Natural killer cell (primary cell): ENCODE data around the gene HOXA5. TPM values are rescaled to one million over a fixed set of nuclear protein-coding genes. Genes with fewer than 3 reads are reported as not detected.
A peak's percentile ranks its signal among the peaks of the same experiment; 100 is the strongest.

Experiments
- ATAC-seq, 3 donors: fragments of 150-1000 bp in 2 of 3; fragments of 200-7000 bp in 1 of 3; cut with Tn5 transposase; 1 replicate in 1 of 3; 2 replicates in 2 of 3; pipeline ENCODE4 v1.10.0; 2021; ENCODE audit warnings: mild to moderate bottlenecking in 2 of 3, moderate library complexity in 2 of 3
- DNase-seq, 2 donors: peaks; one replicate each; pipeline versions ENCODE4 v3.0.0 to v3.0.0-alpha.2; 2013 to 2021; ENCODE audit warnings: mixed read lengths in 1 of 2
- H3K27ac ChIP-seq: one replicate; pipeline ENCODE4 v1.5.1; 2013; ENCODE audit warnings: mild to moderate bottlenecking, low read length
- H3K27me3 ChIP-seq: one replicate; pipeline ENCODE4 v1.6.1; 2013; ENCODE audit warnings: low read length; ENCODE audit not compliant: control insufficient read depth, insufficient read depth
- H3K36me3 ChIP-seq: one replicate; pipeline ENCODE4 v1.6.1; 2013; ENCODE audit warnings: low read length; ENCODE audit not compliant: control insufficient read depth, insufficient read depth
- H3K4me1 ChIP-seq: one replicate; pipeline ENCODE4 v1.6.1; 2013; ENCODE audit warnings: low read length; ENCODE audit not compliant: control insufficient read depth, insufficient read depth
- H3K4me3 ChIP-seq: one replicate; pipeline ENCODE4 v1.5.1; 2013; ENCODE audit warnings: low read length
- H3K9me3 ChIP-seq: one replicate; pipeline ENCODE4 v1.6.1; 2013; ENCODE audit warnings: low read length; ENCODE audit not compliant: control insufficient read depth, insufficient read depth
- H3K27ac Mint-ChIP-seq, 2 donors: one replicate each; pipeline ENCODE4 v1.8.0; 2022; ENCODE audit warnings: mild to moderate bottlenecking in 2 of 2, mixed read lengths in 2 of 2, moderate library complexity in 1 of 2
- H3K27me3 Mint-ChIP-seq, 2 donors: one replicate each; pipeline ENCODE4 v1.8.0; 2022; ENCODE audit warnings: low read depth in 2 of 2, mixed read lengths in 2 of 2
- H3K36me3 Mint-ChIP-seq: one replicate; pipeline ENCODE4 v1.8.0; 2022; ENCODE audit warnings: mixed read lengths
- H3K4me1 Mint-ChIP-seq, 2 donors: one replicate each; pipeline ENCODE4 v1.8.0; 2022; ENCODE audit warnings: mixed read lengths in 2 of 2
- H3K4me3 Mint-ChIP-seq: one replicate; pipeline ENCODE4 v1.8.0; 2022; ENCODE audit warnings: mild to moderate bottlenecking, moderate library complexity, mixed read lengths
- H3K9me3 Mint-ChIP-seq, 2 donors: one replicate each; pipeline ENCODE4 v1.8.0; 2022; ENCODE audit warnings: mixed read lengths in 2 of 2
- WGBS: methylation state at CpG from one replicate; pipeline ENCODE4 v1.1.7; 2013; ENCODE audit warnings: missing lambda C conversion rate; ENCODE audit not compliant: insufficient coverage; 5-methylcytosine and 5-hydroxymethylcytosine counted together
- intact Hi-C: fragments of 100-400 bp; cut with micrococcal nuclease; formaldehyde crosslinking; loops from one replicate; pipeline ENCODE4 v1.14.2; 2022
- total RNA-seq, 4 donors: library from RNA; stranded (reverse); fragments of 120-200 nt in 1 of 4; gene quantifications; one replicate each; pipeline versions ENCODE4 v1.2.3 to v1.2.4, GENCODE V29; 2013 to 2022
- TF ChIP-seq, protein P1 (sequence below): fragments of 200-600 bp; IDR thresholded peaks from one replicate; pipeline ENCODE4 v1.8.0; 2022; ENCODE audit warnings: antibody characterized with exemption

The HOXA5 gene
- total RNA-seq, 3 donors from 2014 or later (not counting 1 experiment from before 2014, with no cell fraction given) = 0.29 to 13.0 (median 0.52) TPM

DNA sequence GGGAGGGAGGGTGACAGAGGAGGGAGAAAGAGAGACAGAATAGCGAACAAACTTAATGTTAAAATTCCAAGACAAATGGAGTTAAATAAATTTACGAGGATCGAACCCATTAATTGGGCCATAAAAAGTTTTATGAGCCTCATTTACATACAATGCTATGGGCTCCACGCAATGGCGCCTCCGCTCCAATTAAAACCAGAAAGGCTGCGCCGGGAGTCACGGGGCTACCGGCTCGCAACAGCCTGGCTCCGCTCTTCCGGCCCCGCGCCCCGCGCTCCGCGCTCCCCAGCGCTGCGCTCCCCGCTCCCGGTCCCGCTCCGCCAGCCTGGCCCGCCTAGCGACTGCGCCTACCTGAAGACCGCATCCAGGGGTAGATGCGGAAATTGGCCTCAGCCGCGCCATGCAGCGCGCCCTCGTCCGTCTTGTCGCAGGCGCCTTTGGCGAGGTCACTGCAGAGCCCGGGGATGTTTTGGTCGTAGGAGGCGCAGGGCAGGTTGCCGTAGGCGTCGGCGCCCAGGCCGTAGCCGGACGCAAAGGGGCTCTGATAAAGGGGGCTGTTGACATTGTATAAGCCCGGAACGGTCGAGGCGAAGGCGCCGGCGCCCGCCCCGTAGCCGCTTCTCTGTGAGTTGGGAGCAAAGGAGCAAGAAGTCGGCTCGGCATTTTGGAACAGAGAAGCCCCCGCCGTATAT is 12.5 kb upstream of the HOXA5 start:
- peaks cover 70% of the 10 kb centered on the region for H3K4me1 ChIP-seq
- peaks cover 43 to 65% of the 10 kb centered on the region in 2 donors for H3K4me1 Mint-ChIP-seq
- H3K36me3 ChIP-seq = no peaks in the 10 kb centered on the region
- WGBS = 1% methylated on average over 63 of the region's 63 CpGs
- peak overlapping the region; percentile 6 for H3K27ac ChIP-seq
- no peaks in the 10 kb centered on the region for H3K9me3 Mint-ChIP-seq
- TF ChIP-seq, protein P1, sequence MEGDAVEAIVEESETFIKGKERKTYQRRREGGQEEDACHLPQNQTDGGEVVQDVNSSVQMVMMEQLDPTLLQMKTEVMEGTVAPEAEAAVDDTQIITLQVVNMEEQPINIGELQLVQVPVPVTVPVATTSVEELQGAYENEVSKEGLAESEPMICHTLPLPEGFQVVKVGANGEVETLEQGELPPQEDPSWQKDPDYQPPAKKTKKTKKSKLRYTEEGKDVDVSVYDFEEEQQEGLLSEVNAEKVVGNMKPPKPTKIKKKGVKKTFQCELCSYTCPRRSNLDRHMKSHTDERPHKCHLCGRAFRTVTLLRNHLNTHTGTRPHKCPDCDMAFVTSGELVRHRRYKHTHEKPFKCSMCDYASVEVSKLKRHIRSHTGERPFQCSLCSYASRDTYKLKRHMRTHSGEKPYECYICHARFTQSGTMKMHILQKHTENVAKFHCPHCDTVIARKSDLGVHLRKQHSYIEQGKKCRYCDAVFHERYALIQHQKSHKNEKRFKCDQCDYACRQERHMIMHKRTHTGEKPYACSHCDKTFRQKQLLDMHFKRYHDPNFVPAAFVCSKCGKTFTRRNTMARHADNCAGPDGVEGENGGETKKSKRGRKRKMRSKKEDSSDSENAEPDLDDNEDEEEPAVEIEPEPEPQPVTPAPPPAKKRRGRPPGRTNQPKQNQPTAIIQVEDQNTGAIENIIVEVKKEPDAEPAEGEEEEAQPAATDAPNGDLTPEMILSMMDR = no peak
- no peaks in the 10 kb centered on the region for H3K9me3 ChIP-seq
- peak overlapping the region in 1 of 2 donors; percentile 64 for H3K27ac Mint-ChIP-seq
- peak in 1 of 2 donors; percentile 58 for DNase-seq
- H3K27me3 ChIP-seq = peaks cover 85% of the 10 kb centered on the region
- no peaks in the 10 kb centered on the region for H3K36me3 Mint-ChIP-seq
- peaks cover 72 to 83% of the 10 kb centered on the region in 2 donors for H3K27me3 Mint-ChIP-seq
- ATAC-seq = peak in 2 of 3 donors; percentile 3 to 10
- peak overlapping the region; percentile 82 for H3K4me3 Mint-ChIP-seq
- intact Hi-C loops = loop anchor here (2.0 kb wide), 1 partner anchor 17 kb away; no protein-coding TSS in a partner anchor
- peak overlapping the region; percentile 32 for H3K4me3 ChIP-seq

DNA sequence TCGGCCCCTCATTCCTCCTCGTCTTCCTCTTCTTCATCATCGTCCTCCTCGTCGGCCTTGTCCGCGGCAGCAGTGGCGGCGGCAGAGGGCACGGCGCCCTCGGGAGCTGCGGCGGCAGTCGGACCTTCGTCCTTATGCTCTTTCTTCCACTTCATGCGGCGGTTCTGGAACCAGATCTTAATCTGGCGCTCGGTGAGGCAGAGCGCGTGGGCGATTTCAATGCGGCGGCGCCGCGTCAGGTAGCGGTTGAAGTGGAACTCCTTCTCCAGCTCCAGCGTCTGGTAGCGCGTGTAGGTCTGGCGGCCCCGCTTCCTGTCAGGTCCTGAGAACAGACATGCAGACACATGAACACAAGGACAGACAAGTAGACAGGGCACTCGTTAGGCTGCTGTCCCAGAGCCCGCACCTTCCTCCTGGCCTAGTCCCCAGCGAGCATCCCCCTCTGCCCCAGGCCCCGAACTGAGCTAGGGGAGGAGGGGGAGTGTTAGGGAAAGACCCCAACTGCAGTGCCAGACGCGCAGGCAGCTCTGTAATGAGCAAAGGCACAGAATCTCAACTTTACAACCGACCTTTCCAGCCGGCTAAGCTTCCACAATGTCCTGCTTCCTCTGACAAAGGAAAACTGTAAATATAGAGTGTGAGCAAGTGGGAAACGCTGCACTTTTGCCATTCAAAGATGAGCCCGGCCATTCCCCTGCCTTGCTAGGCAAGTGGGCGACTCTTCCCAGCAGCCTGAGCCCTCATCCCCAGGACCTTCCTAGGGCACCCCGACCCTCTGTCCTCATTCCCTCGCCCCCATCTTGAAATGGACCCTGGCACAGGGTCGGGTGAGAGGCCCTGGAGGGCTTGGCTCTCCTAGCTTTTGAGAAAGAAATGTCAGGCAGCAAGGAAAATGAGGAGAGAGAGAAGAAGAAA is 11.7 kb upstream of the HOXA5 start:
- ATAC-seq (no peak), DNase-seq (peak in 1 of 2 donors; percentile 56)
- peak overlapping the region in 1 of 2 donors; percentile 64 for H3K27ac Mint-ChIP-seq
- H3K9me3 Mint-ChIP-seq = no peaks in the 10 kb centered on the region
- 8% methylated on average over 47 of the region's 48 CpGs for WGBS
- peaks cover 70% of the 10 kb centered on the region for H3K4me1 ChIP-seq
- H3K4me3 ChIP-seq = no peak overlapping the region
- H3K4me1 Mint-ChIP-seq = peaks cover 47 to 66% of the 10 kb centered on the region in 2 donors
- H3K9me3 ChIP-seq = no peaks in the 10 kb centered on the region
- peak overlapping the region; percentile 83 for H3K4me3 Mint-ChIP-seq
- intact Hi-C loops = loop anchor here (5.0 kb wide), 2 partner anchors 32 to 58 kb away; partner anchors contain the start of genes HOXA1 and HOXA11
- peaks cover 80 to 91% of the 10 kb centered on the region in 2 donors for H3K27me3 Mint-ChIP-seq
- H3K36me3 Mint-ChIP-seq = no peaks in the 10 kb centered on the region
- TF ChIP-seq, protein P1 = no peak
- H3K27ac ChIP-seq = no peak overlapping the region
- H3K27me3 ChIP-seq = peaks cover 86% of the 10 kb centered on the region
- no peaks in the 10 kb centered on the region for H3K36me3 ChIP-seq

DNA sequence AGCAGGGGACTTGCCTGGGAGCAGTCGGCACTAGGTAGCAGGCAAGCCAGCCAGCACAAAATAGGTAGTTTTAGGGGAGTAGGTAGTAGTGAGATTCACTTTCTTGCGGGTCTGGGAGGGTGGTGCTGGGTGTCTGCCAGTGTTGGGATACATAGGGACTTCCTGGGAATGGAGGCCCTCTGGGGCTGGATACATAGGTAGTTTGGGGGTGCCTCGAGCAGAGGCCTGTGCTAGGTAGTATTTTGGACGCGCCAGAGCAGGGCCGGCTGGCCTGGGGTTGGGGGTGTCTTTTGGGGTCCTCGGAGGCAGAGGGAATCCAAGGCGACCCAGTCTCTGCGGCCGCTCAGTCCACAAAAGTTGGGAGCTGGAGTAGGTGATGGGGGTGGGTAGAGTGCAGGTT is 10.9 kb upstream of the HOXA5 start:
- Histone ChIP-seq H3K9me3 (no peaks in the 10 kb centered on the region), H3K4me3 (no peak overlapping the region), H3K27ac (no peak overlapping the region), H3K4me1 (peaks cover 69% of the 10 kb centered on the region), H3K36me3 (no peaks in the 10 kb centered on the region), H3K27me3 (peaks cover 83% of the 10 kb centered on the region)
- Mint-ChIP-seq H3K4me3 (peak overlapping the region; percentile 83), H3K9me3 (no peaks in the 10 kb centered on the region), H3K27ac (peak overlapping the region in 1 of 2 donors; percentile 61), H3K4me1 (peaks cover 40 to 60% of the 10 kb centered on the region in 2 donors), H3K36me3 (no peaks in the 10 kb centered on the region), H3K27me3 (peaks cover 74 to 86% of the 10 kb centered on the region in 2 donors)
- TF ChIP-seq, protein P1 = no peak
- WGBS = 81% methylated on average over 10 of the region's 10 CpGs
- ATAC-seq (no peak), DNase-seq (no peak)
- intact Hi-C loops = loop anchor here (5.0 kb wide), 2 partner anchors 33 to 57 kb away; partner anchors contain the start of genes HOXA1 and HOXA11
